GM12865 (cell line): ENCODE results near the gene ZNF813.

Experiments used
- DNase-seq: peaks from one replicate; pipeline ENCODE4 v3.0.0; 2010; ENCODE audit warnings: low read depth
- H3K4me3 ChIP-seq: 2 replicates; pipeline ENCODE4 v1.5.1; 2011; ENCODE audit warnings: mild to moderate bottlenecking, low read depth, low read length, control low read depth
- CTCF ChIP-seq: IDR thresholded peaks from 2 replicates; pipeline ENCODE4 v1.5.1; 2011; ENCODE audit warnings: low read length, control low read depth, low read depth, inconsistent platforms; ENCODE audit not compliant: insufficient read depth; ENCODE audit errors: missing control alignments

ZNF813 gene

GRCh38 chr19:53537121-53537520 is 69.6 kb downstream of the ZNF813 start:
- peak overlapping the region; percentile 67 for H3K4me3 ChIP-seq
- no peak for TF ChIP-seq CTCF
- no peak for DNase-seq

- peak; percentile 90 for DNase-seq
- peak; percentile 49 for TF ChIP-seq CTCF
- peak within 1 kb of the TSS; percentile 67 for H3K4me3 ChIP-seq
These were observed 70.2 kb downstream of the ZNF813 start, which contains the start of gene ZNF331 for GRCh38 chr19:53537521-53538377. Gene ZNF331 (plus strand): TSS chr19:53538145. CDS start chr19:53569377, 31,232 bp downstream.

GRCh38 chr19:53538378-53539109 is 71.0 kb downstream of the ZNF813 start:
- no peak for TF ChIP-seq CTCF
- H3K4me3 ChIP-seq: peak overlapping the region; percentile 67
- no peak for DNase-seq

- H3K4me3 ChIP-seq: no peak overlapping the region
These were observed 72.6 kb downstream of the ZNF813 start for GRCh38 chr19:53540091-53540490.

GRCh38 chr19:53541971-53542370 is 74.4 kb downstream of the ZNF813 start:
- H3K4me3 ChIP-seq: no peak overlapping the region
- TF ChIP-seq CTCF: no peak
- DNase-seq: no peak

More at GRCh38 chr19:53540091-53540490, 72.6 kb downstream of the ZNF813 start:
- no peak for DNase-seq
- no peak for TF ChIP-seq CTCF

- DNase-seq: no peak
- TF ChIP-seq CTCF: no peak
- no peak overlapping the region for H3K4me3 ChIP-seq
These were observed 77.9 kb downstream of the ZNF813 start for GRCh38 chr19:53545271-53546065.
